Panc1 (cell line): ENCODE results near the gene CRYAB. TPM values are rescaled to one million over a fixed set of nuclear protein-coding genes. Genes with fewer than 3 reads are reported as not detected.

Source experiments
- ATAC-seq: fragments of 200-7000 bp; cut with Tn5 transposase; 2 replicates; pipeline ENCODE4 v1.9.1; 2020; ENCODE audit warnings: mild to moderate bottlenecking, moderate library complexity
- BruUV-seq: library from RNA; stranded (reverse); fragments of 400-500 nt; replicated peaks from 2 replicates; lab custom pipeline; 2021; lab: Mats Ljungman, UMichigan
- CTCF ChIA-PET: fragments of 300-600 bp; sonication (Branson Sonifier 250); formaldehyde crosslinking; loops from one replicate; lab custom pipeline; 2022; ENCODE audit warnings: antibody characterized with exemption; lab: Charles Lee
- POLR2A ChIA-PET: fragments of 300-600 bp; sonication (Branson Sonifier 250); formaldehyde crosslinking; loops from one replicate; lab custom pipeline; 2022; ENCODE audit warnings: antibody characterized with exemption; lab: Charles Lee
- DNase-seq: peaks from one replicate; pipeline ENCODE4 v3.0.0-alpha.2; 2010; ENCODE audit warnings: low read depth, low spot score
- H3K27ac ChIP-seq: 2 replicates; pipeline ENCODE4 v1.5.1; 2011; ENCODE audit warnings: mild to moderate bottlenecking, low read length, inconsistent platforms
- H3K27me3 ChIP-seq: fragments of 200-500 bp; sonication (Bioruptor generic); 2 replicates; pipeline ENCODE4 v1.6.0; 2014; ENCODE audit warnings: low read length, inconsistent platforms; ENCODE audit not compliant: control insufficient read depth, insufficient read depth
- H3K36me3 ChIP-seq: fragments of 200-500 bp; sonication (Bioruptor generic); 2 replicates; pipeline ENCODE4 v1.5.1; 2014; ENCODE audit warnings: inconsistent platforms, mild to moderate bottlenecking, low read length, moderate library complexity; ENCODE audit not compliant: control insufficient read depth, insufficient read depth
- H3K4me1 ChIP-seq: 2 replicates; pipeline ENCODE4 v1.5.1; 2011; ENCODE audit warnings: inconsistent platforms, mild to moderate bottlenecking, low read length, moderate library complexity; ENCODE audit not compliant: control insufficient read depth, insufficient read depth
- H3K4me3 ChIP-seq, 2 experiments: 2 replicates each; pipeline ENCODE4 v1.5.1; 2011 to 2012; ENCODE audit warnings: low read depth in 2 of 2, low read length in 2 of 2, mild to moderate bottlenecking in 2 of 2, inconsistent platforms in 1 of 2, moderate library complexity in 1 of 2
- H3K9me3 ChIP-seq: fragments of 200-500 bp; sonication (Bioruptor generic); 2 replicates; pipeline ENCODE4 v1.5.1; 2014; ENCODE audit warnings: low read depth, mild to moderate bottlenecking, inconsistent platforms, low read length, moderate library complexity; ENCODE audit not compliant: control insufficient read depth, insufficient read depth
- CTCF ChIP-seq: fragments of 450-650 bp; IDR thresholded peaks from 2 replicates; pipeline ENCODE4 v1.5.1; 2017; ENCODE audit warnings: mild to moderate bottlenecking
- POLR2AphosphoS5 ChIP-seq: IDR thresholded peaks from 2 replicates; pipeline ENCODE4 v1.6.1; 2012; ENCODE audit warnings: mild to moderate bottlenecking, low read depth, low read length, moderate library complexity
- REST ChIP-seq, 2 experiments: IDR thresholded peaks; 2 replicates each; pipeline ENCODE4 v1.6.1; 2011 to 2012; ENCODE audit warnings: low read depth in 2 of 2, control low read depth in 1 of 2, low read length in 1 of 2, mild to moderate bottlenecking in 1 of 2, moderate library complexity in 1 of 2; ENCODE audit not compliant: insufficient read depth in 1 of 2
- SIN3A ChIP-seq: IDR thresholded peaks from 2 replicates; pipeline ENCODE4 v1.6.1; 2012; ENCODE audit warnings: low read depth, mild to moderate bottlenecking, low read length, moderate library complexity, borderline replicate concordance; ENCODE audit not compliant: insufficient read depth
- TCF7L2 ChIP-seq: IDR thresholded peaks from 2 replicates; pipeline ENCODE4 v1.6.1; 2011; ENCODE audit warnings: mild to moderate bottlenecking, low read depth, low read length, inconsistent platforms
- in situ Hi-C: cut with HindIII; loops from 2 replicates; pipeline ENCODE4 v1.10.0; 2016; ENCODE audit warnings: low sequenced_read_pairs, low pct_unique_long_range_greater_than_20kb
- intact Hi-C: fragments of 100-400 bp; cut with micrococcal nuclease; formaldehyde crosslinking; loops from one replicate; pipeline ENCODE4 v1.10.0; 2022; ENCODE audit not compliant: unreplicated experiment
- total RNA-seq: library from RNA; stranded (reverse); gene quantifications from one replicate; pipeline ENCODE4 v1.2.1, GENCODE V29; 2021; ENCODE audit not compliant: unreplicated experiment

CRYAB gene
- total RNA-seq, 1 experiment from 2014 or later, result 0.59 TPM

- no peak within 1 kb of the TSS for H3K27ac ChIP-seq
- no peak for ATAC-seq
- in situ Hi-C loops, result no loop called here
Measured at GRCh38 chr11:111912535-111912934, 965 bp upstream of the CRYAB start, which contains the start of gene HSPB2. HSPB2 (plus strand) TSS chr11:111912734; CDS start chr11:111912830, 96 bp downstream.

More at GRCh38 chr11:111912535-111912934, 965 bp upstream of the CRYAB start, which contains the start of gene HSPB2:
- Histone ChIP-seq H3K4me3 (peak within 1 kb of the TSS in 1 of 2 experiments; percentile 21; a peak in 1 of 4 replicates), H3K36me3 (no peaks in the 10 kb centered on the region), H3K27me3 (peaks cover 12% of the 10 kb centered on the region), H3K9me3 (no peaks in the 10 kb centered on the region), H3K4me1 (peaks cover 8% of the 10 kb centered on the region)
- TF ChIP-seq POLR2AphosphoS5, result no peak
- TF ChIP-seq CTCF, result no peak
- TF ChIP-seq SIN3A, result no peak
- TF ChIP-seq TCF7L2, result no peak
- no peak for TF ChIP-seq REST (IDR thresholded peaks at IDR 0.05; ENCODE audit: insufficient read depth in 1 of 2, low read depth in 2 of 2, low read length in 1 of 2)
- intact Hi-C loops, result no loop called here
- POLR2A ChIA-PET, result no interaction called here
- no peak for DNase-seq
- CTCF ChIA-PET, result no interaction called here
- BruUV-seq, result no TSS peak
